Gastrocnemius medialis (tissue), 4 donors: ENCODE results near the gene TTC39A.

Experiments used
- CTCF ChIP-seq, 5 experiments: fragments of 450-650 bp in 3 of 5; fragments of 200-600 bp in 2 of 5; sonication (generic) in 2 of 5; IDR thresholded peaks in 4 of 5; conservative IDR thresholded peaks in 1 of 5; 1 replicate in 4 of 5; 2 replicates in 1 of 5; pipeline ENCODE4 v1.5.1; 2016 to 2019; ENCODE audit warnings: antibody characterized with exemption in 5 of 5, mild to moderate bottlenecking in 3 of 5, moderate library complexity in 3 of 5
- POLR2A ChIP-seq, 2 donors: fragments of 450-650 bp; IDR thresholded peaks; one replicate each; pipeline ENCODE4 v1.6.1; 2017; ENCODE audit warnings: antibody characterized with exemption in 2 of 2, mild to moderate bottlenecking in 2 of 2, moderate library complexity in 2 of 2

GRCh38 chr1:51281807-51282206 lies 48.6 kb downstream of the TTC39A start:
- TF ChIP-seq POLR2A (IDR thresholded peaks at IDR 0.05) (no peak), CTCF (IDR thresholded peaks at IDR 0.05 in 4 of 5, conservative IDR thresholded peaks at IDR 0.05 in 1 of 5) (no peak)
